Epithelial cell of proximal tubule (primary cell): ENCODE results near the gene DAPK1. TPM values are rescaled to one million over a fixed set of nuclear protein-coding genes. Genes with fewer than 3 reads are reported as not detected.

Experiments
- DNase-seq: peaks from one replicate; pipeline ENCODE4 v3.0.0-alpha.2; 2011; ENCODE audit warnings: low read depth
- H3K4me3 ChIP-seq: 2 replicates; pipeline ENCODE4 v1.5.1; 2011; ENCODE audit warnings: low read depth, mild to moderate bottlenecking, low read length
- CTCF ChIP-seq: conservative IDR thresholded peaks from 2 replicates; pipeline ENCODE4 v1.5.1; 2012; ENCODE audit warnings: low read depth, mild to moderate bottlenecking, low read length
- total RNA-seq: library from RNA; depleted of rRNA; stranded (reverse); fragments of >200 nt; gene quantifications from 2 replicates; pipeline ENCODE4 v1.2.3, GENCODE V29; 2015

Gene DAPK1
- total RNA-seq, 1 donor from 2014 or later = 46.3 TPM

- DNase-seq = no peak
- no peak for TF ChIP-seq CTCF
- no peak overlapping the region for H3K4me3 ChIP-seq
These were observed 18.7 kb downstream of the DAPK1 start for GRCh38 chr9:87516222-87516925.

GRCh38 chr9:87516926-87517290, 19.2 kb downstream of the DAPK1 start:
- DNase-seq = no peak
- no peak overlapping the region for H3K4me3 ChIP-seq
- TF ChIP-seq CTCF = no peak

GRCh38 chr9:87517732-87518131, 20.1 kb downstream of the DAPK1 start:
- no peak for DNase-seq
- H3K4me3 ChIP-seq = no peak overlapping the region
- no peak for TF ChIP-seq CTCF

GRCh38 chr9:87518702-87519335, 21.2 kb downstream of the DAPK1 start:
- no peak for DNase-seq
- no peak for TF ChIP-seq CTCF
- H3K4me3 ChIP-seq = no peak overlapping the region

- DNase-seq = no peak
- no peak overlapping the region for H3K4me3 ChIP-seq
- TF ChIP-seq CTCF = no peak
These were observed 21.8 kb downstream of the DAPK1 start for GRCh38 chr9:87519461-87519860.

GRCh38 chr9:87520172-87520683, 22.6 kb downstream of the DAPK1 start:
- no peak overlapping the region for H3K4me3 ChIP-seq
- DNase-seq = no peak
- no peak for TF ChIP-seq CTCF
